CD4-positive, alpha-beta T cell treated with Interleukin-10 for 1 hour (primary cell): ENCODE results near the gene FLAD1.

ENCODE experiments used
- DNase-seq: peaks from one replicate; pipeline ENCODE4 v3.0.0-alpha.2; 2020

FLAD1 gene

DNA sequence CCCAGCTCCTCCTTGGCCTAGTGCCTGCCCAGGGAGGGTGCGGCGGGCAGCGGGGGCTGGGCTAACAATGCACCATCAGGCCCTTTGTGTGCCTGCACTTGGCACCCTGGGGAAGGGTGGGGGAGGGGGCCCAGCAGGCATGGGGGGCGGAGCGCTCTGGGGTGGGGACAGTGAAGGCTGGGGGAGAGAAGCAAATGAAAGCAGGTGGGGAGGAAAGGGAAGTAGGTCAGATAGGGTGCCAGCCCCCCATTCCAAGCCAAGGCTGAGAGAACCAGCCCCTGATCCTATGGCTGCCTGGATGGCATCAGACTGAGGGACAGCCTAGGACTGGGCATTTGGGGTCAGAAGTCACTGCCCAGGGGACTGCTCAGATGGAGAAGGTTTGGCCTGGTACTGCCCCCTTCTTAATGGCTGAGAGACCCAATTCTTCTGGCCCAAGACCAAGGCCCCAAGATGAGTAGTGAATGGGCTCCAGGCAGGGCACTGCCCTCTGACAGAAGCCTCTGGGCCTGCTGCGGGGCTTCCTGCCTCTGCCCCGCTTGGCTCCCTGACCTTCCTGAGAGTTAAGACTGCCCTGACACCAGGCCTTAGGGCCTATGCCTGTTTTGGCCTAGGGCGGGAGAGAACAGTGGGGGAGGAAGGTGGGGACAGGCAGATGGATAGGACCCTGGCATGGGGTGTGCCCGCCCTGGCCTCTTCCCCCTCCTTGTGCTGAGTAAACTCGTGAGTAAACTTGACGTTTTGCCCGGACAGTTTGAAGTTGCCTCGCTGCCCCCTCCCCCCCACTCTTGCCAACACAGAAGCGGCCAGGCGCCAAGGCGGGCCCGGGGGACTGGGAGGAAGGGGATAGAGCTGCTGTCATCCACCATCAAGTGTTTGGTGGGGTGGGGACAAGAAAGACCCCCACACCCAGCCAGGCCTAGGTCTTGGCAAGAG lies 22.2 kb downstream of the FLAD1 start:
- DNase-seq = peak; percentile 57

DNA sequence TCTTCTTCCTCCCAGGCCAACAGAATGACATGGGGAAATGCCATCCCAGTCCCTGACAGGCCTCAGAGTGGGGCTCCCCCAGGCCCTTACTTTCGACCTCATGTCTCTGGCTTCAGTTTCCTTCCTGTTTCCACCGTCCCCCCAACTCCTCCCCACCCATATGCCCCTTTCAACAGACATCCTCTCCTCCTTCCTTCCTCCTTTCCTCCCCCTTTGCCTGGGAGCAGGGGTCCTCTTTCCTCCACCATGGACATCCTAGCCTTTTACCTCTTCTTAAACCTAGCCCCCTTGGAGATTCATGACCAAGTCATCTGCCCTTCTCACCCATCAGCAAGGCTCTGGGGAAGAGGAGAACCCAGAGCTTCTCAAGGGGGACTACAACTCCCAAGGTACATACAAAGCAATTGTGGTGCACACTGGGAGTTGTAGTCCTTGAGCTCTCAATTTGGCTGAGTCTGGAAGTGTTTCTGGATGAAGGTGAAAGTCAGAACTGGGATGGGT lies 23.5 kb downstream of the FLAD1 start:
- DNase-seq = peak; percentile 67

- no peak for DNase-seq
These were observed 24.2 kb downstream of the FLAD1 start for GRCh38 chr1:155007251-155007828.

GRCh38 chr1:155008015-155008941 lies 25.1 kb downstream of the FLAD1 start:
- peak; percentile 45 for DNase-seq

GRCh38 chr1:155009221-155009711 lies 26.1 kb downstream of the FLAD1 start:
- no peak for DNase-seq

DNA sequence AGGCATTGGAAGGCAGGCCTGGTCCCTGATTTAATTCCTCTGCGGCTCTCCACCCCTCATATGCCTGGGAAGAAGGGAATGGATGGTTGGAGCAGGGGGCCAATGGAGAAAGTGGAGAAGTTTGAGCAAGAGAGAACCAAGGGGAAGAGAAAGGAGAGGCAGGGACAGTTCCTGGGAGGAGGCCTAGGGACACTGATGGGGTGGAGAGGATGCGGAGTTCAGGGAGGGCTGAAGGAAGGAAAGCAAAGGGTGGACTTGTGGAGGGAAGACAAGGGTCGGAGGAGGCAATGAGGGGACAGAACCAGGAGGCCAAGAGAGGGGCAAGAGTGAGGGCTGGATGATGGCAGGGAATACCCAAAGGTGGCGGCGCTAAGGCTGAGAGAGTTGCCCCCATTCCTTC lies 26.6 kb downstream of the FLAD1 start:
- DNase-seq = no peak

- DNase-seq = no peak
These were observed 27.2 kb downstream of the FLAD1 start for GRCh38 chr1:155010211-155010918.

- no peak for DNase-seq
These were observed 27.9 kb downstream of the FLAD1 start for GRCh38 chr1:155011004-155011416.

- no peak for DNase-seq
These were observed 28.4 kb downstream of the FLAD1 start for GRCh38 chr1:155011437-155012025.

- peak; percentile 44 for DNase-seq
These were observed 28.9 kb downstream of the FLAD1 start for GRCh38 chr1:155012026-155012546.

DNA sequence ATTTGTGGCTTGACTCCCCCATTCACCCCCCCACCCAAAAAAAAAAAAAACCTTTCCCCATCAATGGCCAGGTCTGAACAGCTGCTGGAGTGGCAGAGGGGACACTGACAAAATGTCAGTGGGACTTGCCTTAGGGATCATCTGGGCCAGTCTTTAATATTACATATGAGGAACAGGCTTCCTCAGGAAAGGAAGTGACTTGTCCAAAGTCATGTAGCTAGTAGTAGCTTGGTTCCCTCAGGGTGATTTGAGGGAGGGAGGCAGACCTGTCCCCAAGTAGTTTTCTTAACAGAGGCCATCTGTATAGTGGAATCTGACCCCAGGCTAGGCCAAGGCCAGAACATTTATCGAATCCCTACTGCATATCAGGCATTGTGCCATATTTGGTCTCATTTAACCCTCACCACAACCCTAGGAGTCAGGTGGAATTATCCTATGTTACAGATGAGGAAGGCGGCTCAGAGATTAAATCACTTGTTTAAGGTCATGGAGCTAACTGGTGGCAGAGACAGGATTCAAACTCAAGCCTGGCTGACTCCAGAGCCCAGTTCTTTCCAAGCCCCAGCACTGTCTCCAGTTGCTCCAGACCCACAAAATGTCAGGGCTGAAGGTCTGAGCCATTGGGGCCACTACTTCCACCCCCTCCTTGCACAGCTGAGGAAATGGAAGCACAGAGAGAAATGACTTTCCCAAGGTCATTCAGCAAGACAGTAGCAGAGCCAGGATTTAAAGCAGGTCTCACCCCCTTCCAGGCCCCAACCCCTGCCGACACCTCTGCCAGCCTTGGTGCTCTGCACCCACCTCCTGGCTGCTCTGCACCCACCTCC lies 29.8 kb downstream of the FLAD1 start:
- DNase-seq = no peak

DNA sequence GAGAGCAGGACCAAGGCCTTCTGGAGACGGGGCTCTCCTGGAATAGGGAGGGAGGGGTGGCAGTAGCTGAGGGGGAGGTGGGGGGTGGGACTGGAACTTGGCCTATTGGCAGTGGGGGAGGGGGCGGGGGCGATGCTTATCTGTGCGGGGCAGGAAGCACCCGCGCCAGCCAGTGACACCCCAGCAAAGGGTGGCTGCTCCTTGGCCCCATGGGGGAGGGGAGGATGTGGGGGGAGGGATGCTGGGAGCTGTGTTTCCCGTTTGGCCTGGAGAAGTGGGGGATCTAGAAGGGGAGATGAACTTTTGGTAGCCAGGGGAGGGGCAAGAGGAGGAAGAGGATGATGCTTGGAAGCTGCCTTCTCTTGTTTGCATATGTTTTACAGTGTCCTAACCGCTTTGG lies 30.5 kb downstream of the FLAD1 start:
- DNase-seq = peak; percentile 51

GRCh38 chr1:155014709-155015508 lies 31.8 kb downstream of the FLAD1 start:
- DNase-seq = no peak

DNA sequence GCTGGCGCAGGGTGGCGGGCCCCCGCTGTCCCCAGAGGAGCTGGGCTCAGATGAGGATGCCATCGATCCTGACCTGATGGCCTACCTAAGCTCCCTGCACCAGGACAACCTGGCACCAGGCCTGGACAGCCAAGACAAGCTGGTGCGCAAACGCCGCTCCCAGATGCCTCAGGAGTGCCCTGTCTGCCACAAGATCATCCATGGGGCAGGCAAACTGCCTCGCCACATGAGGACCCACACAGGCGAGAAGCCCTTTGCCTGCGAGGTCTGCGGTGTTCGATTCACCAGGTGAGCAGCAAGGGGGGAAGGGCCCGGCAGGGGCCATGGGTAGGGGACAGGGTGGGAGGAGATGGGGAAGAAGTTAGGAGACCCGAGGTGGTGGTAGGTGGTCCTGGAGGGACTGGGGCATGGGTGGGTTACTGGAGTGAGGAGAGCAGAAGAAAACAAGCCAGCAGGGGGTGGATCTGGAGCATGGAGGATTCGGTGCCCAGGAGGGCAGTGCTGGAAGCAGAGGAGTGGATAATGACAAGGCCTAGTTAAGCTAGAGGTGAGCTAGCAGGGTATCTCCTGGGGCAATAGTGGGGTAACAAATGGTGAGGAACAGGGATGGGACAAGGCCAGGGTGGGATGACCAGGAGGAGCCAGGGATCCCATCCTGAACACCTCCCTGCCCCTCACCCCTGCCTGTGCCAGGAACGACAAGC lies 32.5 kb downstream of the FLAD1 start:
- DNase-seq = no peak

GRCh38 chr1:155016231-155016831 lies 33.2 kb downstream of the FLAD1 start:
- DNase-seq = no peak

- DNase-seq = peak; percentile 90
These were observed 34.1 kb downstream of the FLAD1 start for GRCh38 chr1:155017041-155017945.

GRCh38 chr1:155017946-155018316 lies 34.8 kb downstream of the FLAD1 start:
- no peak for DNase-seq
